ENCODE measurements around the gene PPP6R2.

Gene PPP6R2

GRCh38 chr22:50488006-50488677 is 145.0 kb downstream of the PPP6R2 start:
- no peak for DNase-seq

DNA sequence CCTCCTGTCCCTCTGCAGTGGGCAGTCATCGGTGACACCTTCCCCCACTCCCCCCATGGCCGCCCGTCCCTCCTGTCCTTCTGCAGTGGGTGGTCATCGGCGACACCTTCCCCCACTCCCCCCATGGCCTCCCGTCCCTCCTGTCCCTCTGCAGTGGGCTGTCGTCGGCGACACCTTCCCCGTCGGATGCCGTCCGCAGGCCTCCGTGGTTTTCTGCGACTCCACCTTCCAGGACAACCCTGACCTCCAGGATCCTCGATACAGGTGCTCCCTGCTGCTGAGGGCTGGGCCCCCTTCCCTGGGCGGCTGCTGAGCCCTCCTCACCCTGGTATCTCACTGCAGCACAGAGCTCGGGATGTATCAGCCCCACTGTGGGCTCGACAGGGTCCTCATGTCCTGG is 145.8 kb downstream of the PPP6R2 start:
- no peak for DNase-seq

- no peak for DNase-seq
These were observed 146.5 kb downstream of the PPP6R2 start for GRCh38 chr22:50489363-50490243.

DNA sequence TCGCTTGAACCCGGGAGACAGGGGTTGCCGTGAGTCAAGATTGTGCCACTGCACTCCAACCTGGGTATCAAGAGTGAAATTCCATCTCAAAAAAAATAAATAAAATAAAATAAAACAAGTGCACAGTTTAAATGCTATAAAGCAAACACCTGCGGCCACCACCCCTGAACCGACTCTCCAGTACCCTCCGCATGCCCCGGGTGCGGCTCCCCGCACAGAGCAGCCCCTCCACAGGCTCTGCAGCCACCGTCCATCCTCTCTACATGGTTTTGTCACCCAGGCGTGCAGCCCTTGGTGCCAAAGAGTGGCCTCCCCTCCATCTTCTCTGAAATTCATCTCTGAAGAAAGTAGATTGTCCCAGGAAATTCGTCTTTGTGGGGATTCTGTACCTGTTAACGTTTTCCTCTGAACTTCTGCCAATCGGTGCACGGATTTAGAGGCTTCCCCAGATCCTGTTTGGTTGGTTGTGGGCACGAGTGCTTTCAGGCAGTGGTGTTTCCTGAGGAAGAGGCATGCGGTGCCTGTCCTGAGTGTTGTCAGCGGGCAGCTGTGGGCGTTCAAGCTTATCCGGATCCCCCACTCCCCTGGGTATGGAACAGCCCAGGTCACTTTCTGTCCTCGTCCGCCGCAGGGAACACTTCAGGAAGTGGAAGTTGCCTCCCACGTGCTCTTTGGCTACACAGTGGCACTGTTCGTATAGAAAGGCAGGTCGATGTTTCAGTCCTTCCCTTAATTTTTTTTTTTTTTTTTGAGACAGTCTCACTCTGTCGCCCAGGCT is 147.6 kb downstream of the PPP6R2 start:
- no peak for DNase-seq

All from retina (tissue), 1 donor.